ENCODE data around the gene PARP12. TPM values are rescaled to one million over a fixed set of nuclear protein-coding genes. Genes with fewer than 3 reads are reported as not detected.

The PARP12 gene
- total and polyA plus RNA-seq, 4 donors, result 30.0 to 56.8 (median 47.6) TPM

DNA sequence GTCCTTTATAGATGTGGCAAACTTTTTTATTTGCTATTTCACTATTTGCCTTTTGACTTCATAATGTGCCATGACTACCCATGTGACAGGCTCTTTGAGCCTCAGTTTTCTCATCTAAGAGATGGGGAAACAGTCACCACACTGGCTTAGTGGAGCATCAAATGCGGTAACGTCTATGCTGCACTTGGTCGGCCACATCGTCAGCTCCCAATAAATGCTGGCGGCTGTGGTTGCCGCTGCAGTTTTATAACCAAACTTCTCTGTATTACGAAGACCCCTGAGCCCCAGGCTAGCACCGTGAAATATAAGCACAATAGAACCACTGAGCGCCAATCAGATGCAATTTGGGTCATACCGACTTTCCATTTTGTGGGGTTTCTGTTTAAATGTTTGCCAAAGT is 56.2 kb downstream of the PARP12 start:
- no peaks in the 10 kb centered on the region for H3K27me3 ChIP-seq (ENCODE audit: control insufficient read depth in 3 of 3, insufficient read depth in 3 of 3, low read length in 2 of 3)
- ATAC-seq (ENCODE audit: insufficient read depth, low FRiP score) (no peak), DNase-seq (no peak)
- H3K4me3 ChIP-seq, result no peak overlapping the region
- TF ChIP-seq, protein P1, sequence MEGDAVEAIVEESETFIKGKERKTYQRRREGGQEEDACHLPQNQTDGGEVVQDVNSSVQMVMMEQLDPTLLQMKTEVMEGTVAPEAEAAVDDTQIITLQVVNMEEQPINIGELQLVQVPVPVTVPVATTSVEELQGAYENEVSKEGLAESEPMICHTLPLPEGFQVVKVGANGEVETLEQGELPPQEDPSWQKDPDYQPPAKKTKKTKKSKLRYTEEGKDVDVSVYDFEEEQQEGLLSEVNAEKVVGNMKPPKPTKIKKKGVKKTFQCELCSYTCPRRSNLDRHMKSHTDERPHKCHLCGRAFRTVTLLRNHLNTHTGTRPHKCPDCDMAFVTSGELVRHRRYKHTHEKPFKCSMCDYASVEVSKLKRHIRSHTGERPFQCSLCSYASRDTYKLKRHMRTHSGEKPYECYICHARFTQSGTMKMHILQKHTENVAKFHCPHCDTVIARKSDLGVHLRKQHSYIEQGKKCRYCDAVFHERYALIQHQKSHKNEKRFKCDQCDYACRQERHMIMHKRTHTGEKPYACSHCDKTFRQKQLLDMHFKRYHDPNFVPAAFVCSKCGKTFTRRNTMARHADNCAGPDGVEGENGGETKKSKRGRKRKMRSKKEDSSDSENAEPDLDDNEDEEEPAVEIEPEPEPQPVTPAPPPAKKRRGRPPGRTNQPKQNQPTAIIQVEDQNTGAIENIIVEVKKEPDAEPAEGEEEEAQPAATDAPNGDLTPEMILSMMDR (IDR thresholded peaks at IDR 0.05; ENCODE audit: control extremely low read depth, extremely low read depth), result no peak
- no peaks in the 10 kb centered on the region for H3K36me3 ChIP-seq (ENCODE audit: control insufficient read depth in 4 of 4, insufficient read depth in 4 of 4, low read length in 4 of 4)
- H3K9me3 ChIP-seq (ENCODE audit: control insufficient read depth in 4 of 4, insufficient read depth in 3 of 4, low read length in 3 of 4), result no peaks in the 10 kb centered on the region
- no peak overlapping the region for H3K9ac ChIP-seq (ENCODE audit: insufficient read depth in 1 of 2, low read length in 2 of 2)
- no peak overlapping the region for H3K27ac ChIP-seq (ENCODE audit: low read depth in 1 of 2, low read length in 1 of 2)
- no peaks in the 10 kb centered on the region for H3K4me1 ChIP-seq (ENCODE audit: control insufficient read depth in 5 of 5, insufficient read depth in 5 of 5, low read length in 5 of 5)
- WGBS, 2 donors, result 96 to 97% methylated on average over 10 of the region's 10 CpGs

DNA sequence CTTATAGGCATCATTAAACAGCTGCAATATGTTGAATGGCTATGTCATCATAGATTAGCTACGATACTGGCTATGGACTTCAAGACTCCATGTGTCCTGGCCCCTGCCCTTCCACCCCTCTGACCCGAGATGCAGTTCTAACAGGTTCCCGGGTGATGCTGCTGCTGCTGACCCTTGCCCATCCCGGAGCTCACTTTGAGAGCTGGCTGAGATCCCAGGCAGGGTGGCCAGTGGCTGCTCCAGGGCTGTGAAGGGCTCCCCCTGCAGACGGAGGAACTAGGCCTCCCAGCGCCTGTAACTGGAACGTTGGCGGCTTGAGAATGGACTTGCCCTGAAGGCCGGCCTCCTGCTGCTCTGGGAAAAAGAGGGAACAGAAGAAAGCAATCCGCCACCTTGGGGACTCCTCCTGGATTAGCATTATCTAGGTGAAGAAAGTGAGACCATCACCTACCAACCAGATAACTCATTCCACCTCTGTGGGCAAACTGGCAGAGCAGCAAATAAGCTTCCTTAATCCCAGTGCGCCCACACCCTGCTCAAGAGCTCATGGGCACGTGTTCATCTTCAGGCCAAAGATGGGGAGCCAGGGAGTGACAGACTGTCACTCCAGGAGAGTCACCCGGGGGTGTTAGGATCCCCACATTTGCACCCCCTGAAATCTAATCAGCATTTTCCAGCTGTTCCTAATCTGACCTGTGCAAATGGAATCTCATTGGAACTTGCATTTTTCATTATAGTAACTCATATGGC is 56.8 kb downstream of the PARP12 start:
- Histone ChIP-seq H3K36me3 (ENCODE audit: control insufficient read depth in 4 of 4, insufficient read depth in 4 of 4, low read length in 4 of 4) (no peaks in the 10 kb centered on the region), H3K27me3 (ENCODE audit: control insufficient read depth in 3 of 3, insufficient read depth in 3 of 3, low read length in 2 of 3) (no peaks in the 10 kb centered on the region), H3K4me1 (ENCODE audit: control insufficient read depth in 5 of 5, insufficient read depth in 5 of 5, low read length in 5 of 5) (no peaks in the 10 kb centered on the region), H3K9ac (ENCODE audit: insufficient read depth in 1 of 2, low read length in 2 of 2) (no peak overlapping the region), H3K9me3 (ENCODE audit: control insufficient read depth in 4 of 4, insufficient read depth in 3 of 4, low read length in 3 of 4) (no peaks in the 10 kb centered on the region), H3K4me3 (no peak overlapping the region), H3K27ac (ENCODE audit: low read depth in 1 of 2, low read length in 1 of 2) (no peak overlapping the region)
- DNase-seq, result no peak
- no peak for ATAC-seq (ENCODE audit: insufficient read depth, low FRiP score)
- WGBS, 2 donors, result 63 to 82% methylated on average over 13 of the region's 13 CpGs
- TF ChIP-seq, protein P1 (IDR thresholded peaks at IDR 0.05; ENCODE audit: control extremely low read depth, extremely low read depth), result no peak

DNA sequence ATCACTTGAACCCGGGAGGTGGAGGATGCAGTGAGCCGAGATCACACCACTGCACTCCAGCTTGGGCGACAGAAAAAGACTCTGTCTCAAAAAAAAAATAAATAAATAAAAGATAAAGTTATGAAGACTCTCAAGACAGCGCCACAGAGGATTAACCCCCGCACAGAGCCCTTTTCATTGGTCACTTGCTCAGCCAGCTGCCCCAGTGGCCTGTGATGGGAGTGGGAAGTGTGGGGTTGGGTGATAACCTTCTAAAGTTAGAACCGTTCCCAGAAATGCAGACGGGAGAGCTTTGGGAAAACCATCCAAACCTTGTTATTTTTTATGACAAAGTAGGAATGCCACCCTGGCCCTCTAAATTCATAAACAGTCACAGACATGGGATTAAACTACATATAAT is 57.4 kb downstream of the PARP12 start:
- H3K4me1 ChIP-seq (ENCODE audit: control insufficient read depth in 5 of 5, insufficient read depth in 5 of 5, low read length in 5 of 5), result no peaks in the 10 kb centered on the region
- no peaks in the 10 kb centered on the region for H3K9me3 ChIP-seq (ENCODE audit: control insufficient read depth in 4 of 4, insufficient read depth in 3 of 4, low read length in 3 of 4)
- no peak overlapping the region for H3K9ac ChIP-seq (ENCODE audit: insufficient read depth in 1 of 2, low read length in 2 of 2)
- no peaks in the 10 kb centered on the region for H3K27me3 ChIP-seq (ENCODE audit: control insufficient read depth in 3 of 3, insufficient read depth in 3 of 3, low read length in 2 of 3)
- no peak overlapping the region for H3K27ac ChIP-seq (ENCODE audit: low read depth in 1 of 2, low read length in 1 of 2)
- TF ChIP-seq, protein P1 (IDR thresholded peaks at IDR 0.05; ENCODE audit: control extremely low read depth, extremely low read depth), result no peak
- DNase-seq (no peak), ATAC-seq (ENCODE audit: insufficient read depth, low FRiP score) (no peak)
- no peak overlapping the region for H3K4me3 ChIP-seq
- no peaks in the 10 kb centered on the region for H3K36me3 ChIP-seq (ENCODE audit: control insufficient read depth in 4 of 4, insufficient read depth in 4 of 4, low read length in 4 of 4)
- WGBS, 2 donors, result 84 to 96% methylated on average over 7 of the region's 7 CpGs

DNA sequence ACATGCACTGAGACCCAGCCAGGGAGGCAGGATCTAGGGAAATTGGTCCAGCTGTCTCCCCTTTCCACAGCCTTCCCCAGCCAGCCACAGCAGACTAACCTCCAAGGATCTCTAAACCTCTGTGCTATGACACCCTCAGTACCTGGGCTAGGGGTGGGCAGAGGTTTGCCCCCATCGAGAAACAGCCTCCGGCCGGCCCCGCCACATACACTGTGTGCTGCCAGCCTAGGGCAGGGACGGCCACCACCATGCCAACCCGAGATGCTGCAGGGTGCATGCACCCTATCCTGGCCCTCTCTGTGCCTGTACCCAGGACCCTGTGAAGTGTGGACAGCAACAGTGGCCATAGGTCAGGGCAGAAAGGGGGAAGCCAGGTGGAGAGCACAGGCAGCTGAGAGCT is 58.1 kb downstream of the PARP12 start:
- DNase-seq (no peak), ATAC-seq (ENCODE audit: insufficient read depth, low FRiP score) (no peak)
- TF ChIP-seq, protein P1 (IDR thresholded peaks at IDR 0.05; ENCODE audit: control extremely low read depth, extremely low read depth), result no peak
- 95 to 96% methylated on average over 6 of the region's 6 CpGs for WGBS, 2 donors
- no peak overlapping the region for H3K4me3 ChIP-seq
- no peaks in the 10 kb centered on the region for H3K4me1 ChIP-seq (ENCODE audit: control insufficient read depth in 5 of 5, insufficient read depth in 5 of 5, low read length in 5 of 5)
- H3K27ac ChIP-seq (ENCODE audit: low read depth in 1 of 2, low read length in 1 of 2), result no peak overlapping the region
- no peaks in the 10 kb centered on the region for H3K27me3 ChIP-seq (ENCODE audit: control insufficient read depth in 3 of 3, insufficient read depth in 3 of 3, low read length in 2 of 3)
- H3K36me3 ChIP-seq (ENCODE audit: control insufficient read depth in 4 of 4, insufficient read depth in 4 of 4, low read length in 4 of 4), result no peaks in the 10 kb centered on the region
- no peak overlapping the region for H3K9ac ChIP-seq (ENCODE audit: insufficient read depth in 1 of 2, low read length in 2 of 2)
- no peaks in the 10 kb centered on the region for H3K9me3 ChIP-seq (ENCODE audit: control insufficient read depth in 4 of 4, insufficient read depth in 3 of 4, low read length in 3 of 4)

All from lung (tissue), 12 donors.